HG03196 (cell line): ENCODE measurements around the gene IL26.

ENCODE experiments used
- ATAC-seq: cut with Tn5 transposase; IDR thresholded peaks from one replicate; pipeline ENCODE4 v1.9.1; 2021; ENCODE audit not compliant: unreplicated experiment

Gene IL26

DNA sequence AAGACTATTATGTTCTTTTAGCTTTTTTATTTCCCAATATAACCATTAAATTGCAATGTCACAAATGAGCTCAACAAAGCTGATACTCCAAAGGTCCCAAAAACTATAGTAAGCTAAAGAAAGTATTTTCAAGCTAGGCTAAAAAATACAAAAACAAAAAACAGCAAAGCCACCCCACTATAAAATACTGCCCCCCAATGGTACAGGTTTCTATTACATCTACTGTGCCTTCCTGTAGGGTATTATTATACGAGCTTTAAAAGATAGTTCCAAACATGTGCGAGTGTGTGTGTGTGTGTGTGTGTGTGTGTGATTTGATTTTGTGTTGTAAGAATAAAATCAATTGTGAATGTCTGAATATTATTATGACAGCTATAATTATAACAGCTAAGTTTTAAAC, 67.2 kb downstream of the IL26 start:
- ATAC-seq: no peak

- no peak for ATAC-seq
Measured at GRCh38 chr12:68157380-68157779, 68.2 kb downstream of the IL26 start.

DNA sequence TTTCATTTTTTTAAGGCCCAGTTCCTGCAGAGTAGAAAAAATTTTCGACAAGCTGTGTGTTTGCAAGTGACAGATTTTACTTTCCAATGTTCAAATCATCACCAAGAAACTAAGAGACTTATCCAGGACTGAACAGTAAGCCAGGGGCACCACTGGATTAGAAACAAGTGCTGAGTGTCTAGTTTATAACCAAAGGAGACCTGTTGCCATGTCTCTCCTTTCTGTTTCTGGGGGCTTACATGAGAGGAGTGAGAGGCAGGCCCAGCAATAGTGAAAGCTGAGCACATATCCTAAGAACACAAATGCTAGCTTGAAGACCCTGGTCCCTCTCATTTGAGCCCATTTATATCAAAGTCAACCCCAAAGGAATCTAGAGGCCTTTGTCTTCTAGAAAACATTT, 69.0 kb downstream of the IL26 start:
- ATAC-seq: no peak

GRCh38 chr12:68154779-68155178, 70.8 kb downstream of the IL26 start:
- no peak for ATAC-seq
